ENCODE measurements around the gene ARF1. TPM values are rescaled to one million over a fixed set of nuclear protein-coding genes. Genes with fewer than 3 reads are reported as not detected.
A peak's percentile ranks its signal among the peaks of the same experiment; 100 is the strongest.

Gene ARF1
- total RNA-seq, 1 experiment from 2014 or later, result 595 TPM

- H2AFZ ChIP-seq, result no peak overlapping the region
- TF ChIP-seq CTCF (conservative IDR thresholded peaks at IDR 0.05) (no peak), EZH2 (IDR thresholded peaks at IDR 0.05; ENCODE audit: low read depth) (no peak)
- H4K20me1 ChIP-seq (ENCODE audit: insufficient read depth), result no peaks in the 10 kb centered on the region
- no peaks in the 10 kb centered on the region for H3K9me3 ChIP-seq (ENCODE audit: insufficient read depth, low read depth)
- no peaks in the 10 kb centered on the region for H3K27me3 ChIP-seq (ENCODE audit: insufficient read depth, low read depth)
- H3K4me2 ChIP-seq, result no peak overlapping the region
- BruUV-seq (replicated peaks), result no TSS peak
- intact Hi-C loops (cut with micrococcal nuclease; ENCODE audit: unreplicated experiment), result no loop called here
- no peaks in the 10 kb centered on the region for H3K79me2 ChIP-seq (ENCODE audit: low read depth)
- ChIA-PET CTCF (no interaction called here), POLR2A (ENCODE audit: unreplicated experiment) (no interaction called here)
- H3K27ac ChIP-seq, result no peak overlapping the region
- H3K9me2 ChIP-seq (ENCODE audit: insufficient read depth), result no peaks in the 10 kb centered on the region
- H3K36me3 ChIP-seq (ENCODE audit: low read depth), result no peaks in the 10 kb centered on the region
- H3F3A ChIP-seq (ENCODE audit: insufficient read depth, low read depth), result peaks cover 4% of the 10 kb centered on the region; the same call in 1 of the 2 replicates
- DNase-seq, result no peak
- no peaks in the 10 kb centered on the region for H3K4me1 ChIP-seq (replicated peaks; ENCODE audit: insufficient read depth)
- H3K4me3 ChIP-seq, result no peak overlapping the region
Observed at GRCh38 chr1:228035844-228036243, 46.7 kb upstream of the ARF1 start.

- H2AFZ ChIP-seq, result no peak overlapping the region
- no peaks in the 10 kb centered on the region for H3K27me3 ChIP-seq (ENCODE audit: insufficient read depth, low read depth)
- no peaks in the 10 kb centered on the region for H3K9me3 ChIP-seq (ENCODE audit: insufficient read depth, low read depth)
- H3K79me2 ChIP-seq (ENCODE audit: low read depth), result no peaks in the 10 kb centered on the region
- H4K20me1 ChIP-seq (ENCODE audit: insufficient read depth), result no peaks in the 10 kb centered on the region
- BruUV-seq (replicated peaks), result no TSS peak
- TF ChIP-seq EZH2 (IDR thresholded peaks at IDR 0.05; ENCODE audit: low read depth) (no peak), CTCF (conservative IDR thresholded peaks at IDR 0.05) (no peak)
- no peaks in the 10 kb centered on the region for H3K4me1 ChIP-seq (replicated peaks; ENCODE audit: insufficient read depth)
- H3K36me3 ChIP-seq (ENCODE audit: low read depth), result no peaks in the 10 kb centered on the region
- no peak overlapping the region for H3K27ac ChIP-seq
- H3K4me2 ChIP-seq, result no peak overlapping the region
- DNase-seq, result no peak
- H3K9me2 ChIP-seq (ENCODE audit: insufficient read depth), result no peaks in the 10 kb centered on the region
- no peak overlapping the region for H3K4me3 ChIP-seq
- ChIA-PET POLR2A (ENCODE audit: unreplicated experiment) (no interaction called here), CTCF (no interaction called here)
- intact Hi-C loops (cut with micrococcal nuclease; ENCODE audit: unreplicated experiment), result no loop called here
- H3F3A ChIP-seq (ENCODE audit: insufficient read depth, low read depth), result peaks cover 4% of the 10 kb centered on the region; the same call in 1 of the 2 replicates
Observed at GRCh38 chr1:228036701-228037231, 45.7 kb upstream of the ARF1 start.

GRCh38 chr1:228037401-228038386 lies 44.8 kb upstream of the ARF1 start:
- Histone ChIP-seq H3K79me2 (ENCODE audit: low read depth) (no peaks in the 10 kb centered on the region), H3K27ac (no peak overlapping the region), H3K36me3 (ENCODE audit: low read depth) (no peaks in the 10 kb centered on the region), H2AFZ (no peak overlapping the region), H4K20me1 (ENCODE audit: insufficient read depth) (no peaks in the 10 kb centered on the region), H3K27me3 (ENCODE audit: insufficient read depth, low read depth) (no peaks in the 10 kb centered on the region), H3K4me2 (no peak overlapping the region), H3F3A (ENCODE audit: insufficient read depth, low read depth) (peaks cover 7% of the 10 kb centered on the region), H3K9me2 (ENCODE audit: insufficient read depth) (no peaks in the 10 kb centered on the region), H3K9me3 (ENCODE audit: insufficient read depth, low read depth) (no peaks in the 10 kb centered on the region), H3K4me1 (replicated peaks; ENCODE audit: insufficient read depth) (peaks cover 3% of the 10 kb centered on the region), H3K4me3 (no peak overlapping the region)
- no TSS peak for BruUV-seq (replicated peaks)
- ChIA-PET CTCF (no interaction called here), POLR2A (ENCODE audit: unreplicated experiment) (no interaction called here)
- TF ChIP-seq EZH2 (IDR thresholded peaks at IDR 0.05; ENCODE audit: low read depth), result no peak
- no peak for TF ChIP-seq CTCF (conservative IDR thresholded peaks at IDR 0.05)
- intact Hi-C loops (cut with micrococcal nuclease; ENCODE audit: unreplicated experiment), result no loop called here
- peak in 1 of 2 experiments; percentile 35 for DNase-seq

Data from PC-9 (cell line).